NCI-H1417 (cell line): ENCODE results near the gene DNAJB2.
A peak's percentile ranks its signal among the peaks of the same experiment; 100 is the strongest.
"Not testable (repeated sequence)": the region's sequence is repeated elsewhere in the genome, so short reads cannot be mapped to it uniquely, and the experiment has no call there.

ENCODE experiments used
- DNase-seq, 3 experiments: peaks; one replicate each; lab custom pipeline; 2025; lab: John Stamatoyannopoulos, UW

The DNAJB2 gene

DNA sequence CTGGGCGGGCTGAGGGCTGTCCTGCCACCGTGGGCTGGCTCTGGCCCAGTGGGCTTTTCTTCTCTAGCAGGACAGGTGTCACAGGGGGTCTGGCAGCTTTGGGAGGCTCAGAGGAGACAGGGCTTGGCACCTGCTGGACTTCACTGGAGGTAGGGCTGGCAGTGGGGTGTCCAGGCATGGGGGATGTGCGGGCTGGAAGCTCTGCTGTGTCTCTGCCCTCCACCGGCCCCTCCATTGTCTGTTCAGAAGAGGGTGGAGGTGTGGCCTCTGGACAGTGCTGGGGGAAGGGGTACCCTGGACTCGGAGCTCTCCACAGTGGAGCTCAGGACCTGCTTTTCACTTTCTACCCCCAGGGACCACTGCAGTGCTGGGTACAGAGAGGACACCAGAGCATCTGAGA, 20.9 kb downstream of the DNAJB2 start:
- no peak for DNase-seq

DNA sequence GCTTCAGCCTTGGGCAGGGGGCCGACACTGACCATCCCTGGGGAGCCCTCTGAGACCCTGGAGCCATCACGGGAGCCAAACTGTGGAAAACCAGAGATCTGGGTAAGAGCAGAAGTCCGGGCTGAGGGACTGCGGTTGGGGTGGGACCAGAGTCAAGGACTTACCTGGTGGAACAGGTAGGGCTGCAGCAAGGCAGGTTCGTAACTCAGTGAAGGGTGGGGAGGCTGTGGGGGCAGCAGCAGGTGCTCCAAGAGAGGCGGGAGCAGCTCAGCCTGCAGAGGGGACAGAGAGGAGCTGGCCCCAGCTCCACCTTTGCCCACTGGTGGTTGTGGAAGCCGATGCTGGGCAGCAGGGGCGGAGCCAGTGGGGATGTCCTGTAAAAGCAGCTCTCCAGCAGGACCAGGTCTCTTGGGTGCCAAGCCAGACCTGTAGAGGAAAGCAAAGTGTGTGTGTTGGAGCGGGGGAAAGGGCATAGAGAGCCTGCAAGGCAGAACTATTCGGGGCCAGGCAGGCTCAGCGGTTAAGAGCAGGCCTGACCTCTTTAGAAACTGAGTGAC, 23.3 kb downstream of the DNAJB2 start:
- no peak for DNase-seq

DNA sequence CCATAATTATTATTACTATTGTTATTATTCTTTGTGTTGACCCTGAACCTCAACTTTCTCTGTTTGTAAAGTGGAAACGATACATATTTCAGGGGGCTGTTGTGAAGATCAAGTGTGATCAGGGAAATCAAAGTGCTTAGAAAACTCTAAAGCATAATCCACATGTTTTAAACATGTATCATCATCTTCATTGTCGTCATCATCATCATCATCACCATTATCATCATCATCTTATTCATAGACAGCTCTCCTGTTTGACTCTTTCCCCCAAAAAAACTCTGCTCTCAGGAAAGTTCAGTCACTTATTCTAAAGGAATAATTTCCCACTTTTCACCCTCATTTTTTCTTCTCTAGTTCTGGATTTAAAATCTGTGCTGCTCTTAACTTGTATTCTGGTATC, 25.1 kb downstream of the DNAJB2 start:
- DNase-seq, result no peak

DNA sequence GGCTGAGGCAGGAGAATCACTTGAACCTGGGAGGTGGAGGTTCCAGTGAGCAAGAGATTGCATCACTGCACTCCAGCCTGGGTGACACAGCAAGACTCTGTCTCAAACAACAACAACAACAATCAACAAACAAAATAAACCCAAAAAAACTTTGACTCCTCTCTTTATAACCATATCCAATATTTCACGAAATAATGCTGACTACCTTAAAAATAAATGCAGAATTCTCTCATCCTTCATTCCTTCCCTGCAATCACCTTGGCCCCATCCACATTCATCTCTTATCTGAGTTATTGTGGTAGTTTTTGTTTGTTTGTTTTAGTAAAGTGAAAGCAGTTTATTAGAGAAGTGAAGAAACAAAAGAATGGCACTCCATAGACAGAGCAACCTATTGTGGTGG, 26.9 kb downstream of the DNAJB2 start:
- DNase-seq, result no peak

DNA sequence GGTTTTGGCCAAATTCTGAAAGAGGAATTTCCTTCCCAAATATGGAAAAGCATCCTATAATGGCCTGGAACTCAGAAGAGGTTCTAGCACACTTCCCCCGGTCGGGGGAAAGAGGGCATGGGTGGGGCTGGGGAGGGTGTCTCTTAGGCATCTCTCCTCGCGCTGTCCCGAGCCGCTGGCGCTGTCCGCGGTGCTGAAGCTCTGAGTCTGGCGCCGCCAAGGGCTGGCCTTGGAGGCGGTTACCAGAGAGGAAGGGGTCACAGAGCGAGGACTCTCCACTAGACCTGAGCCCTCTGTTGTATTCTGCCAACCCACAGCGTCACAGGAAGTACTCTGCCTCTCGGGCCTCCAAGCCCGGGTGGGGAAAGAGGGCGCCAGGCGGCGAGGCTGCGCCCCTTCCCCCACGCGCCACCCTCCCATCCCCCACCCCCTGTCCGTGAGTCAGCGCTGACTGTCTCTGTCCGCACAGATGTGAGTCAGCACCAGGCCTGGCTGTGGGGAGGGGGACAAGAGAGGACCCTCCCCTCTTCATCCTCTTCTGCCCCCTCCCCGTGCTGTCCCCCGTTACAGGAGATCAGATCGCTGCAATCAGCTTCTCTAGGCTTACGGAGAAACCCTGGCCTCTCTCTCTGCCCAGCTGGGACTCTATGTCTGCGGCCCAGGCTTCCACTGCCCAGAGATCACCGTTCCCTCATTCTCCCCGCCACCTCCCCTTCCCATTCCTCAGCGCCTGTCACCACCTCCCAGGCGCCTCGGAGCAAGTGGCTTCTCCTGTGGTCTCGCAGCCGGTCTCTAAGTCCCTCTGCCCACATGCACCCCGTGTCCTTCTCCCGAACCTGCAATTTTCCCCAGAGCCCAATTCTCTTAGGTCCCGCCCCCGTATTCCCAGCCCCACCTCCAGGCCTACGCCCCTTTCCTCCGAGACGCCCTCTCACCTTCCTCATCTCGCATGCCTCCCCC, 29.3 kb downstream of the DNAJB2 start:
- DNase-seq, result peak in 2 of 3 experiments; percentile 67 to 79

DNA sequence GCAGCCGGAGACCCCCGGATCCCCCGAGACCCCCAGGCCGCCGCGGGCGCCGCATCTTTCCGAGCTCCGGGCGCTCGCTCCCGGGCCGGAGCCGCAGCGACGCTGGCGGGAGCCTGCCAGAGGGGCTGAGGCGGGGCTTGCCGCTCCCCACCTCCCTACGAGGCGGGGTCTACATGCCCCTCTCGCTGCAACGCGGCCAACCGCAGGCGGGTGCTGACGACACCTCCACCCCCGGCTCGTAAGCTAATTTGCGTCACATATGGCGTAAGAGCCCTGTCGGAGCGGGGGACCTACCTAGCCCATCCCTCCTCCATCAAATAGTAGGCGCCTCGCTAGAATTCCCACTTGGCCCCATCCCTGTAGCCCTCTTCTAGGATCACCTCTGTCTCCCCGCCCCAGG, 30.1 kb downstream of the DNAJB2 start, which contains the start of gene PTPRN:
PTPRN (minus strand) TSS at position 124 of the 400 bp plus-strand sequence; CDS start at position 55, 69 bp downstream.
- DNase-seq, result peak in 2 of 3 experiments; percentile 65 to 83

DNA sequence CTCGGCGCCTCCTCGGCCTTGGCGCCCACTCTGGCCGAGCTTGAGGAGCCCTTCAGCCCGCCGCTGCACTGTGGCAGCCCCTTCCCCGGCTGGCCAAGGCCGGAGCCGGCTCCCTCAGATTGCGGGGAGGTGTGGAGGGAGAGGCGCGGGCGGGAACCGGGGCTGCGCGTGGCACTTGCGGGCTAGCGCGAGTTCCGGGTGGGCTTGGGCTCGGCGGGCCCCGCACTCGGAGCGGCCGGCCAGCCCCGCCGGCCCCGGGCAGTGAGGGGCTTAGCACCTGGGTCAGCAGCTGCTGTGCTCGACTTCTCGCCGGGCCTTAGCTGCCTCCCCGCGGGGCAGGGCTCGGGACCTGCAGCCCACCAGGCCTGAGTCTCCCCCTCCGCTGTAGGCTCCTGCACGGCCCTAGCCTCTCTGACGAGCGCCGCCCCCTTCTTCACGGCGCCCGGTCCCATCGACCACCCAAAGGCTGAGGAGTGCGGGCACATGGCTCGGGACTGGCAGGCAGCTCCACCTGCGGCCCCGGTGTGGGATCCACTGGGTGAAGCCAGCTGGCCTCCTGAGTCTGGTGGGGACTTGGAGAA, 33.6 kb downstream of the DNAJB2 start:
- not testable (repeated sequence) for DNase-seq

DNA sequence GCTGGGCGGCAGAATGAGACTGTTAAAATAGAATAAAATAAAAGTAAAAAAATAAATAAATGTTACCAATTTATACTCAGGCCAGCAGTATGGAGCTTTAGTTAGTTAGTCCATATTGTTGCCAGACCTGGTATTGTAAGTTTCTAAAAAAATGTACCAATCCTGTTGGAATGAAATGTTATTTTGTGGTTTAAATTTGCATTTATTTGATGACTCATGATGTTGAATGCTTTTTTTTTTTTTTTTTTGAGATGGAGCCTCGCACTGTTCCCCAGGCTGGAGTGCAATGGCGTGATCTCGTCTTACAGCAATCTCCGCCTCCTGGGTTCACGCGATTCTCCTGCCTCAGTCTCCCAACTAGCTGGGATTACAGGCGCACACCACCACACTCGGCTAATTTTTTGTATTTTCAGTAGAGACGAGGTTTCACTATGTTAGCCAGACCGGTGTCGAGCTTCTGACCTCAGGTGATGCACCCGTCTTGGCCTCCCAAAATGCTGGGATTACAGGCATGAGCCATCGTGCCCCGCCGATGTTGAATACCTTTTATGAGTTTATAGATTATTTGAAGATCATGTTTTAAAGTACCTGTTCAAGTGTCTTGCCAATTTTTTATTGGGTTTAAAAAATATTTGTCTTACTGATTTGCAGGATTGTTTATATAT, 35.8 kb downstream of the DNAJB2 start:
- no peak for DNase-seq

DNA sequence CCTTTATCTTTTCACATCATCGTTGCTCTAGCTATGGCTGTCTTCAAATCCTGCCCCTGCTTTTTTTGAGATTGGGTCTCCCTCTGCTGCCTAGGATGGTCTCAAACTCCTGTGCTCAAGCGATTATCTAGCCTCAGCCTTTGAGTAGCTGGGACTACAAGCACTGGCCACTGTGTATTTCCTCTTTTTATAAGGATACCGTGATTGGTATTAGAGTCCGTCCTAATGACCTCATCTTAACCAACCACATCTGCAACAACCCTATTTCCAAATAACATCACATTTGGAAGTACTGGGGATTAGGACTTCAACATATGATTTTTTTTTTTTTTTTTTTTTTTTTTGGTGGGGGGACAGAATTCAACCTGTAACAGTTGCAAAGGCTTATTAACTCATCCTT, 44.3 kb downstream of the DNAJB2 start:
- no peak for DNase-seq

DNA sequence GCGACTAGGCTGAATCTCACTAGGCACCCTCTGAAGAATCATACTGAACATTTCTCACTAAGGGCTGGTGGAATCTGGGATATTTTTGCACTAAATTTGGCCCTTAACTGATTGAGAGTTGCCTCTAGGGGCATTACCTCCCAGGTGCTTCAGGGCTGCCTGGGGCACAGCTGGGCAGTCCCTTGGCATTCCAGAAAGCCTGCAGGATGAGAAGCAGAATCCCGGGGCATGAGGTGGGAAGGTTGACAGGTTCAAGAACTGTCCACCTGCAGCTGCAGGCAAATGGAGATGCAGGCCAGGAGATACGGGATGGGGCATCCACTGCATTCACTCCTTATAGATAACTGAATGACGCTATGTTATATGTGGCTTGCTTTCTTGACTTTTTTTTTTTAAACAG, 46.0 kb downstream of the DNAJB2 start:
- no peak for DNase-seq

DNA sequence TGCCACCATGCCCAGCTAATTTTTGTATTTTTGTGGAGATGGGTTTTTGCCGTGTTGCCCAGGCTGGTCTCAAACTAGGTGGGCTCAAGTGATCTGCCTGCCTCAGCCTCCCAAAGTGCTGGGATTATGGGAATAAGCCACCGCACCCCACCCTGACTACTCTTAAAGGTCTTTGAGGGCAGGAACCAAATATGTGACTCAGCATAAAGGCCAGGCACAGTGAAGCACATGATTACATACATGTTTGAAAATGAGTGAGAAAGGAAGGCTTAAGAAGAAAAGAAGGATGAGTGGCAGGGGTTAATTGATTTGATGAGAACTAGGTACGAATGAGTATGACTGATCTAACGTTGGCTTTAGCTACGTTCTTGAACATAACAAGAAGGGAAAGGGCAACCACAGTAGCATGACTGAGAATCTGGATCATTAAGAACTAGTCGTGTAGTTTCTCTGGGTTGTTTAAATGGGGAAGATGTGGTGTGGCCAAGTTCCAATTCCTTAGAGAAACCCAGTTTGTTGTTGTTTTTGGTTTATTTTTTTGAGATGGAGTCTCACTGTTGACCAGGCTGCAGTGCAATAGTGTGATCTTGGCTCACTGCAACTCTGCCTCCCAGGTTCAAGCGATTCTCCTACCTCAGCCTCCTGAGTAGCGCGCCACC, 46.6 kb downstream of the DNAJB2 start:
- no peak for DNase-seq

DNA sequence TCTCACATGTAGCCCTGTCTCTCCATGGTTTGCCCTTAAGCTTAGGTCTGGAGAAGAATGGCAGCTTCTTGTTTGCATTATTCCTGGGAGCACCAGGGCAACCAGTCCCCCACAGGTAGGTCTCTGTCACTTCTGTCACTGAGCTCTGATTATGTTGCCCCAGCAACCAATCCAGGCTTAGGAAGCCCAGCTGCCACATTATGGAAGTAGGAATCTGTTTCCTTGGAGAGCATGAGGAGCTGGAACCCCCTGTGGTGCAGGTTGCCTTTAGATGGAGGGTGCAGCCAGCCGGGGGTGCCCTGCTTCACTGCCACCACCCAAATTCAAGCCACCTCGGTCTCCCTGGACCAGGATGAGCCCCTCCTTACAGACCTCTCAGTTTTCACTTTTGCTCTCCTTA, 48.6 kb downstream of the DNAJB2 start:
- DNase-seq, result peak in 2 of 3 experiments; percentile 62 to 91

DNA sequence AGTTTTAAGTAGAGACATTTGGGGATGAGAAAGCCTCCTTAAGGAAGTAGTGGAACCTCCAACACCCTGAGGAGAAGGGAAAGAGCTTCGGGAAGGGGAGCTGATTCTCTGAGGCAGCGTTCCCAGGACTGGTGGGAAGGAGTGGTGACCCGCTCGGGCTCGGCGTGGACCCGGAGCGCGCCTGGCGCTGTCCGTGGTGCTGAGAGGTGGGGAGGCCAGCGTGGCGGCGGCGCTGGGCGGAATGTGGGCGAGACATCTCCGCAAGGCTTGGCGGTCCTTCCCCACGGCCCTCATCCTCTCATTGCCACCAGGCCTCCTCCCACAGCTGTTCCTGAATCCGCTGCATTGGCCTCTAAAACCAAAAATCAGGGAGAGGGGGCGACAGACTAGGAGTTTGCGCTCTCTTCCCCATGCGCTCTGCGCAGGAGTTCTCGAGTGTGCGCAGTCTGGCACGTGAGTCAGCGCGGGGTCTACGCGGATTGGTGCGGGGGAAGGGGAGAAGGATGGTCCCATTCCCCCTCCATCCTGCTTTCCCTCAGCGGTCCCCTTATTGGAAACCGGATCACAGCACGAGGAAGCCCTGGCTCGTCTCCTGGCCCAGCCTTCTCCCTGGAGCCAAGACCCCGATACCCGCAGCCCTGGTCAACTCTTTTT, 52.5 kb downstream of the DNAJB2 start:
- no peak for DNase-seq

DNA sequence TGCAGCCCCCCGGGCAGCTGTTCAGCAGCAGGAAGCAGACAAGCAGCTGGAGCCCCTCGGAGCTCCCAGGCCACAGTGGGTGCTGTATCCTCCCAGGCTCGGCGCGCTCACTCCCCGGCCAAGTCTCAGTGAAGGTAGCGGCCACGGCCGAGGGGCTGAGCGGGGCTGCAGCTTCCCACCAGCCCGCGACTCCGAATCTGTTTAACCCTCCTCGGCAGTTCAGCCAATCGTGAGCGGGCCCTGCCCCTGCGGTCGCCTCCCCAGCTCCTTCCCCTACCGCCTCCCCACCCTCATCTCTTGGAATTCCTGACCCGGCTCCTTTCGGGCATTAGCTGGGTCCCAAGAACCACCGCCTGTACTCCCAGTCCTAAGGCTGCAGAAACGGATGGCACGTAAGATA, 53.4 kb downstream of the DNAJB2 start, which contains the start of gene RESP18:
RESP18 (minus strand) TSS at position 203 of the 400 bp plus-strand sequence.
- DNase-seq, result no peak

DNA sequence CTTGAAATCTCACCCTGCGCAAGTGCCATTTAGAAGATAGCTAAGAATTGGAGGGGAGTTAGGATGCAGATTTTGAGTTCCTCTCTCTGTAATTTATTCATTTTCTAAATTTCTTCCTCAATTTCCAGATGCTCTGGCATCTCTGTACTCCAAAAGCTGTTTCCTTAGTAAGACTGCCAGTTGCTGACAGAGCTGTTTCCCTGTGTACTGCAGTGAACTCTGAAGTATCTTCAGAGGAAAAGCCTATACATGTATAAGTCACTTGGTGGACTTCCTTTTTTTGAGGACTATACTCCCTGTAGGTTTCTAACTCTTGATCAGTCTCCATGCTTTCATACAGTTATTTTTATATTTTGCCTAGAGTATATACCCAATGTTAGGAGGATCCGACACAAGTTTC, 54.9 kb downstream of the DNAJB2 start:
- no peak for DNase-seq

DNA sequence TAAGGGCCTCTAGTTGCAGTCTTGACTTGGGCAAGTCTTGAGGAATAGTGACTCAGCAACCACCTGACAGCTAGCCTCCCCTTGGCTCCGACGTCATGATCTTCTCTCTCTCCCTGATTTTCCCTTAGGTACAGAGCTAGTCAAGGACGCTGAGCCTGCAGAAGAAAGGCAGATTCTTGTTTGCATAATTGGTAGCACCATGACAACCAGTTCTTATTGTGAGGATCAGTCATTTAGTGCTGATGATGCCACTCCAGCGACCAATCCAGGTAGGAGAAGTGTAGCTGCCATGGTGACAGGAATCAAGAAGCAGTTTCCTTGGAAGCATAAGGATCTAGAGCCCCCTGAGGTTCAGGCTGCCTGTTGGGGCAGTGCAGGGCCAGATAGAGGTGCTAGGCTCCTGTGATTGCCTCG, 56.2 kb downstream of the DNAJB2 start:
- DNase-seq, result peak; percentile 37 to 91 (median 41)
